Body of pancreas (tissue), 4 donors: ENCODE measurements around the gene FAM107B.

Source experiments
- CTCF ChIP-seq, 7 experiments: fragments of 450-650 bp in 4 of 7; fragments of 200-600 bp in 3 of 7; sonication (generic) in 3 of 7; IDR thresholded peaks; one replicate each; pipeline ENCODE4 v1.5.1; 2016 to 2019; ENCODE audit warnings: antibody characterized with exemption in 7 of 7
- POLR2A ChIP-seq, 3 donors: fragments of 450-650 bp; IDR thresholded peaks; one replicate each; pipeline ENCODE4 v1.6.1; 2016; ENCODE audit warnings: antibody characterized with exemption in 3 of 3, mild to moderate bottlenecking in 2 of 3

GRCh38 chr10:14673189-14673861, 101.4 kb downstream of the FAM107B start:
- TF ChIP-seq POLR2A (IDR thresholded peaks at IDR 0.05) (no peak), CTCF (IDR thresholded peaks at IDR 0.05) (no peak)
